GM19043 (cell line): ENCODE results near the gene INTS2.
"Not testable (repeated sequence)": the region's sequence is repeated elsewhere in the genome, so short reads cannot be mapped to it uniquely, and the experiment has no call there.

Experiments used
- ATAC-seq: cut with Tn5 transposase; IDR thresholded peaks from one replicate; pipeline ENCODE4 v1.9.1; 2021; ENCODE audit warnings: low read depth; ENCODE audit not compliant: unreplicated experiment

INTS2 gene

GRCh38 chr17:61849674-61850073 lies 78.1 kb downstream of the INTS2 start:
- no peak for ATAC-seq

- ATAC-seq = no peak
These were observed 78.9 kb downstream of the INTS2 start for GRCh38 chr17:61848896-61849295.

GRCh38 chr17:61848247-61848646 lies 79.5 kb downstream of the INTS2 start:
- no peak for ATAC-seq

- no peak for ATAC-seq
These were observed 80.1 kb downstream of the INTS2 start for GRCh38 chr17:61847659-61848058.

GRCh38 chr17:61846761-61847375 lies 80.9 kb downstream of the INTS2 start:
- no peak for ATAC-seq

- no peak for ATAC-seq
These were observed 81.7 kb downstream of the INTS2 start for GRCh38 chr17:61846088-61846487.

- ATAC-seq = no peak
These were observed 84.3 kb downstream of the INTS2 start for GRCh38 chr17:61843435-61843834.

GRCh38 chr17:61842899-61843298 lies 84.9 kb downstream of the INTS2 start:
- no peak for ATAC-seq

GRCh38 chr17:61839300-61839786 lies 88.4 kb downstream of the INTS2 start:
- no peak for ATAC-seq

- ATAC-seq = no peak
These were observed 90.4 kb downstream of the INTS2 start for GRCh38 chr17:61837175-61838051.

- ATAC-seq = no peak
These were observed 91.3 kb downstream of the INTS2 start for GRCh38 chr17:61836266-61837174.

- no peak for ATAC-seq
These were observed 92.2 kb downstream of the INTS2 start for GRCh38 chr17:61835606-61836005.

- ATAC-seq = no peak
These were observed 93.2 kb downstream of the INTS2 start for GRCh38 chr17:61834610-61835009.

GRCh38 chr17:61833536-61834193 lies 94.1 kb downstream of the INTS2 start:
- no peak for ATAC-seq

- ATAC-seq = no peak
These were observed 95.3 kb downstream of the INTS2 start for GRCh38 chr17:61832463-61832862.

GRCh38 chr17:61831099-61831498 lies 96.7 kb downstream of the INTS2 start:
- no peak for ATAC-seq

GRCh38 chr17:61828694-61829093 lies 99.1 kb downstream of the INTS2 start:
- ATAC-seq = no peak

- ATAC-seq = no peak
These were observed 100.0 kb downstream of the INTS2 start for GRCh38 chr17:61827649-61828395.

GRCh38 chr17:61826866-61827265 lies 100.9 kb downstream of the INTS2 start:
- ATAC-seq = not testable (repeated sequence)

GRCh38 chr17:61826198-61826597 lies 101.6 kb downstream of the INTS2 start:
- ATAC-seq = not testable (repeated sequence)
